ENCODE measurements around the gene SPTBN4.
"Not testable (repeated sequence)": the region's sequence is repeated elsewhere in the genome, so short reads cannot be mapped to it uniquely, and the experiment has no call there.

The SPTBN4 gene

DNA sequence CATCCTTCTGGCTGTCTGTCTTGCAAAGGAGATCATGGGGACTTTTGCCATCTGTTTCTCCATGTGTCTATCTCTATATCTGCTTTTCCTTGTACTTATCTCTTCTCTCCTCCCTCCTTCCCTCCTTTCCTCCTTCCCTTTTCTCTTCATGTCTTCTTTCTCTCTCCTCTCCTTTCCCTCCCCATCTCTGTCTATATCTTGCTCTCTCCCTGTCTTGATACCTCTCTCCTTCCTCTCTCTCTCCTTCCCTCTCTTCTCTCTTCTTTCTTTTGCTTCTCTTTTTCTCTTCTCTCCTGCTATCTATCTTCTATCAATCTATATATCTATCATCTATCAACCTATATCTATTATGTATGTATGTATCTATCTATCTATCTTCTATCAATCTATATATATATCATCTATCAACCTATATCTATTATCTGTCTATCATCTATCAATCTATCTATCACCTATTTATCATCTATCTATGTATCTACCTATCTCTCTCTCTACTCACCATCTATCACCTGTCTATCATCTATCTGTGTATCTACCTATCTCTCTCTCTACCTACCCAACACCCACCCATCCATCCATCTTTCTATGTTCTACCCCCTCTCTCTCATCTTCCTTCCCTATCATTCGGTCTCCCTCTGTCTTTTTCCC is 27.5 kb downstream of the SPTBN4 start:
- in situ Hi-C loops (cut with HindIII; ENCODE audit: low sequenced_read_pairs), result no loop called here
- TF ChIP-seq, protein P1, sequence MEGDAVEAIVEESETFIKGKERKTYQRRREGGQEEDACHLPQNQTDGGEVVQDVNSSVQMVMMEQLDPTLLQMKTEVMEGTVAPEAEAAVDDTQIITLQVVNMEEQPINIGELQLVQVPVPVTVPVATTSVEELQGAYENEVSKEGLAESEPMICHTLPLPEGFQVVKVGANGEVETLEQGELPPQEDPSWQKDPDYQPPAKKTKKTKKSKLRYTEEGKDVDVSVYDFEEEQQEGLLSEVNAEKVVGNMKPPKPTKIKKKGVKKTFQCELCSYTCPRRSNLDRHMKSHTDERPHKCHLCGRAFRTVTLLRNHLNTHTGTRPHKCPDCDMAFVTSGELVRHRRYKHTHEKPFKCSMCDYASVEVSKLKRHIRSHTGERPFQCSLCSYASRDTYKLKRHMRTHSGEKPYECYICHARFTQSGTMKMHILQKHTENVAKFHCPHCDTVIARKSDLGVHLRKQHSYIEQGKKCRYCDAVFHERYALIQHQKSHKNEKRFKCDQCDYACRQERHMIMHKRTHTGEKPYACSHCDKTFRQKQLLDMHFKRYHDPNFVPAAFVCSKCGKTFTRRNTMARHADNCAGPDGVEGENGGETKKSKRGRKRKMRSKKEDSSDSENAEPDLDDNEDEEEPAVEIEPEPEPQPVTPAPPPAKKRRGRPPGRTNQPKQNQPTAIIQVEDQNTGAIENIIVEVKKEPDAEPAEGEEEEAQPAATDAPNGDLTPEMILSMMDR (IDR thresholded peaks at IDR 0.05; ENCODE audit: low read depth, low read length, missing control alignments), result no peak
- DNase-seq (ENCODE audit: low read depth), result no peak

DNA sequence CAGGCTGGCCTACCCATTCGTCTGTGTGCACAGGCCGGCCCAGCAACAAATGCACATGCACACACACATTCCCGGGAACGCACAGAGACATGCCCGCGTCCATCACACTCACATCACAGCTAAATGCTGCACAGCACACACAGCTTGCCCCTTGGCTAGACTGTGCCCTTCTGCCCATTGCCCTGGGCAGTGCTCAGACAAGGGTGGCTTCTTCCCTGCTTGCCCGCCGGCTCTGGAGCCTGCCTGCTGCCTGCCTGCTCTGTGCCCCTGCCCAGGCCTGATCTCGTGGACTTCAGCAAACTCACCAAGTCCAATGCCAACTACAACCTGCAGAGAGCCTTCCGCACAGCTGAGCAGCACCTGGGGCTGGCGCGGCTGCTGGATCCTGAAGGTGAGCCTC is 30.4 kb downstream of the SPTBN4 start:
- in situ Hi-C loops (cut with HindIII; ENCODE audit: low sequenced_read_pairs), result no loop called here
- no peak overlapping the region for H3K4me3 ChIP-seq (ENCODE audit: low read depth, low read length)
- TF ChIP-seq, protein P1 (IDR thresholded peaks at IDR 0.05; ENCODE audit: low read depth, low read length, missing control alignments), result no peak
- no peak for DNase-seq (ENCODE audit: low read depth)

More for the DNA sequence above, 27.5 kb downstream of the SPTBN4 start:
- no peak overlapping the region for H3K4me3 ChIP-seq (ENCODE audit: low read depth, low read length)

DNA sequence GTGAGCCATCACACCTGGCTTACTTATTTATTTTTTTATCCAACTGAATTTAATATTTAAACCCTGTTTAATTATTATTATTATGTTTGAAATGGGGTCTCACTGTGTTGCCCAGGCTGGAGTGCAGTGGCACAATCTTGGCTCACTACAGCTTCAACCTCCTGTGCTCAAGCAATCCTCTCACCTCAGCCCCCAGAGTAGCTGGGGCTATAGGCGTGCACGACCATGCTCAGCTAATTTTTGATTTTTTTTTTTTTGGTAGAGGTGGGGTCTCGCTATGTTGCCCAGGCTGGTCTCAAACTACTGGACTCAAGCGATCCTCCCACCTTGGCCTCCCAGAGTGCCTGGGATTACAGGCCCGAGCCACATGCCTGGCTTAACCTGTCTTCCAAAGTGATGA is 32.5 kb downstream of the SPTBN4 start:
- in situ Hi-C loops (cut with HindIII; ENCODE audit: low sequenced_read_pairs), result no loop called here
- no peak for DNase-seq (ENCODE audit: low read depth)
- no peak overlapping the region for H3K4me3 ChIP-seq (ENCODE audit: low read depth, low read length)
- TF ChIP-seq, protein P1 (IDR thresholded peaks at IDR 0.05; ENCODE audit: low read depth, low read length, missing control alignments), result no peak

DNA sequence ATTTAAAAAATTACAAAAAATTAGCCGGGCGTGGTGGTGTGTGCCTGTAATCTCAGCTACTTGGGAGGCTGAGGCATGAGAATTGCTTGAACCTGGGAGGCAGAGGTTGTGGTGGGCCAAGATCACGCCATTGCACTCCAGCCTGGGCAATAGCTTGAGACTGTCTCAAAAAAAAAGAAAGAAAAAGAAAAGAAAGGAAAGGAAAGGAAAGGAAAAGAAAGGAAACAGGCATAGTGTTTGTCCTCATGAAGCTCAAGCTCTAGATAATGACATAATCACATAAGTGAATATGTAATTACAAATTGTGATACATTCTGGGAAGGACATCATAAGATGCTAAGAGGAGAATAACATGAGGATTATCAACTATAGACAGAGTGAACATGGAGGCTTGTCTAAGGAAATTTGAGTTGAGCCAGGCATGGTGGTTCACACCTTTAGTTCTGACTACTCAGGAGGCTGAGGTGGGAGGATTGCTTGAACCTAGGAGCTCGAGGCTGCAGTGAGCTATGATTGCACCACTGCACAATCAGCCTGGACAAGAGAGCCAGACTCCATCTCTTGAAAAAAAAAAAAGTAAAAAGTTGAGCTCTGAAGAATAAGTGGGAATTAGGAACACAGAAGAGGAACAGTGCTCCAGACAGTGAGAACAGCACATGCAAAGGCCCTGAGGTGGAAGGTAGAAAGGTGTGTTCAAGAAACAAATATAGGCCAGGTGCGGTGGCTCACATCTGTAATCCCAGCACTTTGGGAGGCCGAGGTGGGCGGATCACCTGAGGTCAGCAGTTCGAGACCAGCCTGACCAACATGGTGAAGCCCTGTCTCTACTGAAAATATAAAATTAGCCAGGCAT is 34.1 kb downstream of the SPTBN4 start:
- DNase-seq (ENCODE audit: low read depth); in situ Hi-C loops (cut with HindIII; ENCODE audit: low sequenced_read_pairs); H3K4me3 ChIP-seq (ENCODE audit: low read depth, low read length): not testable (repeated sequence)

DNA sequence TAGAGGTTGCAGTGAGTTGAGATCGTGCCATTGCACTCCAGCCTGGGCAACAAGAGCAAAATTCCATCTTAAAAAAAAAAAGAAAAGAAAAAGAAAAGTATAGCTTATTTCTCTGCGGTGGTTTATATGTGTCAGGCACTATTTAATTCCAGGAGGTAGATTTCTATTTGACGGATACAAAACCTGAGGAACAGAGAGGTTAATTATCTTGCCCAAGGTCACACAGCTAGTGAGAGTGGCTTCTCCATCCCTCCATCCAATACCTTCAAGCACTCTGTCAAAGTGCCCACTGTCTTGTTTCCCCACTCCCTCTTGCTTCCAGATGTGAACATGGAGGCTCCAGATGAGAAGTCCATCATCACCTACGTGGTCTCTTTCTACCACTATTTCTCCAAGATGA is 34.8 kb downstream of the SPTBN4 start:
- TF ChIP-seq, protein P1 (IDR thresholded peaks at IDR 0.05; ENCODE audit: low read depth, low read length, missing control alignments), result no peak

DNA sequence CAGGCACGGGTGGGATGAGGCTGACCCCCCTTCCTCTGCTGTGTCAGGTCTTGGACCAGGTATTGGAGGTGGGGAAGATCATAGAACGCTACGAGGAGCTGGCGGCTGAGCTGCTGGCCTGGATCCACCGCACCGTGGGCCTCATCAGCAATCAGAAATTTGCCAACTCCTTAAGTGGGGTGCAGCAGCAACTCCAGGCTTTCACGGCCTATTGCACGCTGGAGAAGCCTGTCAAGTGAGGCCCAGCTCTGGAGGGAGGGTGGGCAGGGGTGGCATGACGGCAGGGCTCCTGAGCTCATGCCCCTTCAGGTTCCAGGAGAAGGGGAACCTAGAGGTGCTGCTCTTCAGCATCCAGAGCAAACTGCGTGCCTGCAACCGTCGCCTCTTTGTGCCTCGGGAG is 35.3 kb downstream of the SPTBN4 start:
- TF ChIP-seq, protein P1 (IDR thresholded peaks at IDR 0.05; ENCODE audit: low read depth, low read length, missing control alignments), result no peak
- H3K4me3 ChIP-seq (ENCODE audit: low read depth, low read length), result no peak overlapping the region
- no peak for DNase-seq (ENCODE audit: low read depth)
- in situ Hi-C loops (cut with HindIII; ENCODE audit: low sequenced_read_pairs), result no loop called here

More for the DNA sequence above, 34.8 kb downstream of the SPTBN4 start:
- H3K4me3 ChIP-seq (ENCODE audit: low read depth, low read length), result no peak overlapping the region
- DNase-seq (ENCODE audit: low read depth), result no peak
- in situ Hi-C loops (cut with HindIII; ENCODE audit: low sequenced_read_pairs), result no loop called here

Measured in astrocyte of the cerebellum (primary cell).